T-helper 1 cell treated with Interleukin-12 subunit alpha and Interleukin-12 subunit beta and Interleukin-4 antibody, amounts not matched to agents 30 ng/mL and 1 ng/mL, for 36 hours (primary cell): ENCODE results near the gene ALDH7A1. TPM values are rescaled to one million over a fixed set of nuclear protein-coding genes. Genes with fewer than 3 reads are reported as not detected.
"Not testable (repeated sequence)": the region's sequence is repeated elsewhere in the genome, so short reads cannot be mapped to it uniquely, and the experiment has no call there.

Experiments used
- intact Hi-C: fragments of 100-400 bp; cut with micrococcal nuclease; formaldehyde crosslinking; loops from one replicate; pipeline ENCODE4 v1.15.1; 2024
- total RNA-seq: library from RNA; stranded (reverse); gene quantifications from 2 replicates; pipeline ENCODE4 v1.2.3, GENCODE V29; 2022

Gene ALDH7A1
- total RNA-seq, 1 donor from 2014 or later: 0.66 TPM

GRCh38 chr5:126597156-126597555, 2.1 kb upstream of the ALDH7A1 start:
- intact Hi-C loops: no loop called here

GRCh38 chr5:126595486-126596083, 566 bp upstream of the ALDH7A1 start:
- intact Hi-C loops: no loop called here

- intact Hi-C loops: no loop called here
Measured at GRCh38 chr5:126591549-126591948, 3.5 kb downstream of the ALDH7A1 start.

- intact Hi-C loops: no loop called here
Measured at GRCh38 chr5:126589536-126590297, 5.3 kb downstream of the ALDH7A1 start.

GRCh38 chr5:126587551-126588390, 7.2 kb downstream of the ALDH7A1 start:
- intact Hi-C loops: no loop called here

GRCh38 chr5:126583761-126584160, 11.3 kb downstream of the ALDH7A1 start:
- intact Hi-C loops: no loop called here

GRCh38 chr5:126579716-126580115, 15.3 kb downstream of the ALDH7A1 start:
- intact Hi-C loops: no loop called here

GRCh38 chr5:126577415-126577814, 17.6 kb downstream of the ALDH7A1 start:
- intact Hi-C loops: no loop called here

- intact Hi-C loops: no loop called here
Measured at GRCh38 chr5:126576974-126577373, 18.0 kb downstream of the ALDH7A1 start.

GRCh38 chr5:126575644-126576043, 19.4 kb downstream of the ALDH7A1 start:
- intact Hi-C loops: no loop called here

- intact Hi-C loops: no loop called here
Measured at GRCh38 chr5:126568206-126568755, 26.7 kb downstream of the ALDH7A1 start.

GRCh38 chr5:126562823-126563222, 32.2 kb downstream of the ALDH7A1 start:
- intact Hi-C loops: no loop called here

GRCh38 chr5:126561908-126562307, 33.1 kb downstream of the ALDH7A1 start:
- intact Hi-C loops: no loop called here

GRCh38 chr5:126555101-126555500, 39.9 kb downstream of the ALDH7A1 start:
- intact Hi-C loops: not testable (repeated sequence)

GRCh38 chr5:126552614-126553013, 42.4 kb downstream of the ALDH7A1 start:
- intact Hi-C loops: no loop called here

- intact Hi-C loops: loop anchor here (1.0 kb wide), 3 partner anchors 57 to 949 kb away; no protein-coding TSS in a partner anchor
Measured at GRCh38 chr5:126544087-126544740, 50.8 kb downstream of the ALDH7A1 start.

GRCh38 chr5:126543660-126544059, 51.4 kb downstream of the ALDH7A1 start:
- intact Hi-C loops: loop anchor here (1.0 kb wide), 3 partner anchors 58 to 950 kb away; no protein-coding TSS in a partner anchor

- intact Hi-C loops: no loop called here
Measured at GRCh38 chr5:126543009-126543408, 52.0 kb downstream of the ALDH7A1 start.

GRCh38 chr5:126542441-126542840, 52.6 kb downstream of the ALDH7A1 start:
- intact Hi-C loops: no loop called here

- intact Hi-C loops: no loop called here
Measured at GRCh38 chr5:126540631-126541030, 54.4 kb downstream of the ALDH7A1 start.

- intact Hi-C loops: no loop called here
Measured at GRCh38 chr5:126538579-126538978, 56.4 kb downstream of the ALDH7A1 start.
